Sigmoid colon (tissue), 7 donors: ENCODE results near the gene ZNFX1. TPM values are rescaled to one million over a fixed set of nuclear protein-coding genes. Genes with fewer than 3 reads are reported as not detected.

Experiments
- DNase-seq: peaks from one replicate; pipeline ENCODE4 v3.0.0-alpha.2; 2019
- H3K27ac ChIP-seq, 4 donors: fragments of 200-600 bp; sonication (generic); one replicate each; pipeline ENCODE4 v1.5.1; 2016 to 2019; ENCODE audit warnings: mild to moderate bottlenecking in 1 of 4
- H3K27me3 ChIP-seq, 3 donors: fragments of 200-600 bp; sonication (generic); one replicate each; pipeline ENCODE4 v1.5.1; 2019; ENCODE audit warnings: mild to moderate bottlenecking in 1 of 3
- H3K36me3 ChIP-seq, 4 donors: fragments of 200-600 bp; sonication (generic); one replicate each; pipeline ENCODE4 v1.5.1; 2016 to 2019
- H3K4me1 ChIP-seq, 4 donors: fragments of 200-600 bp; sonication (generic); one replicate each; pipeline ENCODE4 v1.5.1; 2017 to 2019
- H3K4me3 ChIP-seq, 4 donors: fragments of 200-600 bp; sonication (generic); one replicate each; pipeline ENCODE4 v1.5.1; 2017 to 2019; ENCODE audit warnings: mild to moderate bottlenecking in 2 of 4, moderate library complexity in 1 of 4
- H3K9me3 ChIP-seq, 4 donors: fragments of 200-600 bp in 3 of 4; sonication (generic) in 3 of 4; one replicate each; pipeline versions ENCODE4 v1.5.1 to v1.6.1; 2013 to 2019
- CTCF ChIP-seq, 4 experiments: fragments of 450-650 bp in 3 of 4; fragments of 200-600 bp in 1 of 4; IDR thresholded peaks; one replicate each; pipeline ENCODE4 v1.5.1; 2016 to 2019; ENCODE audit warnings: antibody characterized with exemption in 4 of 4, mild to moderate bottlenecking in 3 of 4, moderate library complexity in 2 of 4
- EP300 ChIP-seq, 4 donors: sonication (generic); formaldehyde crosslinking; IDR thresholded peaks; one replicate each; pipeline ENCODE4 v1.6.1; 2017; ENCODE audit warnings: antibody characterized with exemption in 4 of 4
- POLR2A ChIP-seq, 2 donors: fragments of 450-650 bp; IDR thresholded peaks; one replicate each; pipeline ENCODE4 v1.6.1; 2016; ENCODE audit warnings: antibody characterized with exemption in 2 of 2, mild to moderate bottlenecking in 2 of 2, moderate library complexity in 2 of 2
- POLR2AphosphoS5 ChIP-seq, 4 donors: sonication (generic); formaldehyde crosslinking; IDR thresholded peaks; one replicate each; pipeline ENCODE4 v1.6.1; 2017; ENCODE audit warnings: antibody characterized with exemption in 4 of 4
- WGBS, 2 donors: extraction: QIAGEN DNeasy Blood & Tissue Kit; methylation state at CpG; one replicate each; pipeline ENCODE4 v1.1.7; 2013; 5-methylcytosine and 5-hydroxymethylcytosine counted together
- intact Hi-C: fragments of 100-400 bp; cut with DNase I; formaldehyde crosslinking; loops from one replicate; pipeline ENCODE4 v1.15.1; 2023
- polyA plus RNA-seq, 3 donors: library from polyadenylated mRNA; stranded (reverse); fragments of 200-250 nt; gene quantifications; one replicate each; pipeline ENCODE4 v1.2.3, GENCODE V29; 2013
- total RNA-seq, 4 donors: library from RNA; depleted of rRNA; stranded (reverse); fragments of >200 nt; gene quantifications; one replicate each; pipeline ENCODE4 v1.1.0, GENCODE V29; 2016
- donor health status: healthy with polysubstance abuse.
- donor health status: Bipolar disorder and iron deficiency.
- donor health status: healthy.

The ZNFX1 gene
- total and polyA plus RNA-seq, 7 donors, result 7.2 to 32.1 (median 25.7) TPM

- intact Hi-C loops, result no loop called here
- no peaks in the 10 kb centered on the region for H3K4me1 ChIP-seq
- no peak for TF ChIP-seq POLR2A (IDR thresholded peaks at IDR 0.05)
- no peak for TF ChIP-seq EP300 (IDR thresholded peaks at IDR 0.05)
- no peak for TF ChIP-seq CTCF (IDR thresholded peaks at IDR 0.05)
- TF ChIP-seq POLR2AphosphoS5 (IDR thresholded peaks at IDR 0.05), result no peak
- H3K36me3 ChIP-seq, result peaks cover 68 to 100% (median 90%) of the 10 kb centered on the region in 4 donors
- H3K27me3 ChIP-seq, result no peaks in the 10 kb centered on the region
- 83 to 91% methylated on average over 6 of the region's 6 CpGs for WGBS, 2 donors
- no peaks in the 10 kb centered on the region for H3K9me3 ChIP-seq
- H3K4me3 ChIP-seq, result no peak overlapping the region
- no peak for DNase-seq
- H3K27ac ChIP-seq, result no peak overlapping the region
Observed at GRCh38 chr20:49252556-49253350, 25.1 kb downstream of the ZNFX1 start.

DNA sequence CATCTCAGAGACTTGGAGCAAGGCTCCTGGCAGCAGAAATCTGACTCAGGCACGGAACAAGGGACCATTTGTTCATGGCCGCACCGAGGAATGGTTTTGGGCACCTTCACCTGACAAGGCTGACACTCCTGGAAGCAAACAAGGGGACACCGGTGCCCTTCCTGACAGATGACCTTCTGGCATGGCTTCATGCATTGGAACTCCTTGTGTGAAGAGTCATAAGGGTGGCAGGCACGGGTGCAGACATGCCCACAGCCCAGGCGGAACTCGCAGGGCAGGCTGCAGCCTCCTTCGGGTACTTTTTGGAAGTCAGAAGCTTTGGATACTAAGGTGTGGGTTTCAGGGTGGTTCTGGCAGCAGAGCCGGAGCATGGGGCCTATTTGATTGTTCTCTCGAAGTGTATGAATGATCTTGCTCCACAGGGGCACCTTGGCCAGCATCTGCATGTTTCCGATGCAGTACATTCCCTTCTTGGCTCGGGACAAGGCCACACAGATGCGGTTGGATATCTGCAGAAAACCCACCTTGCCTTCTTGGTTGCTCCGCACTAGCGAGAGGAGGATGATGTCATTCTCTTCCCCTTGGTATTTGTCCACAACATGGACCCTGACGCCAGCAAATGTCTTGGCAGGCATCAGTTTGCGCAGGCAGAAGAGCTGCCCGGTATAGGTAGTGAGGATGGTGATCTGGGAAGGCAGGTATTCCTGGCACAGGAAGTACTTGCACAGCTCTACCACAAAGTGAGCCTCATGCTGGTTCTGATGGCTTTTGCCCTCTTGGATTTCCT lies 28.8 kb downstream of the ZNFX1 start:
- no peaks in the 10 kb centered on the region for H3K9me3 ChIP-seq
- H3K27ac ChIP-seq, result no peak overlapping the region
- intact Hi-C loops, result loop anchor here (5.0 kb wide), 1 partner anchor 283 kb away; no protein-coding TSS in a partner anchor
- 91 to 93% methylated on average over 18 of the region's 18 CpGs for WGBS, 2 donors
- no peak for DNase-seq
- peaks cover 48 to 100% (median 73%) of the 10 kb centered on the region in 4 donors for H3K36me3 ChIP-seq
- no peak for TF ChIP-seq EP300 (IDR thresholded peaks at IDR 0.05)
- no peak for TF ChIP-seq CTCF (IDR thresholded peaks at IDR 0.05)
- TF ChIP-seq POLR2A (IDR thresholded peaks at IDR 0.05), result no peak
- no peak for TF ChIP-seq POLR2AphosphoS5 (IDR thresholded peaks at IDR 0.05)
- peaks cover 0 to 15% (median 10%) of the 10 kb centered on the region in 4 donors for H3K4me1 ChIP-seq
- H3K4me3 ChIP-seq, result no peak overlapping the region
- H3K27me3 ChIP-seq, result no peaks in the 10 kb centered on the region

DNA sequence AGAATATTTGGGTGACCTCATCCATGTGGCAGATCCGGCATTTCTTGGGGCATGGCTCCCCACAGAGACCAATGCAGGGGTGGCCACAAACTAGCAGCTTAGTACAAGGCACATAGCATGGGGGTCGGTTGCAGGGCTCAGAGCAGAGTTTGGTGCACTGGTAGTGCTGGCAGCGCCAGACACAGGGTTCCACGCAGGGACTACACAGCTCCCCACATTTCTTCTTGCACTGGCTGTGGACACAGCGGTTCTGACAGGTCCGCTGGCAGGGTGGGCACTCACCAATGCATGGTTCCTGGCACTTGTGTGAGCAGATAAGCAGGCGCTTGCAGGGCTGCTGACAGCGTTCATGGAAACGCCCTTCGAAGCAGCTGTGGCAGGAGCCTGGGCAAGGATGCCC lies 29.6 kb downstream of the ZNFX1 start:
- intact Hi-C loops, result loop anchor here (5.0 kb wide), 1 partner anchor 284 kb away; no protein-coding TSS in a partner anchor
- peaks cover 0 to 15% (median 10%) of the 10 kb centered on the region in 4 donors for H3K4me1 ChIP-seq
- no peak for TF ChIP-seq CTCF (IDR thresholded peaks at IDR 0.05)
- no peak for TF ChIP-seq POLR2AphosphoS5 (IDR thresholded peaks at IDR 0.05)
- no peak for TF ChIP-seq POLR2A (IDR thresholded peaks at IDR 0.05)
- no peak for TF ChIP-seq EP300 (IDR thresholded peaks at IDR 0.05)
- H3K27me3 ChIP-seq, result no peaks in the 10 kb centered on the region
- H3K36me3 ChIP-seq, result peaks cover 54 to 100% (median 74%) of the 10 kb centered on the region in 4 donors
- no peak overlapping the region for H3K27ac ChIP-seq
- no peak overlapping the region for H3K4me3 ChIP-seq
- no peak for DNase-seq
- 91 to 93% methylated on average over 10 of the region's 10 CpGs for WGBS, 2 donors
- no peaks in the 10 kb centered on the region for H3K9me3 ChIP-seq

- intact Hi-C loops, result loop anchor here (5.0 kb wide), 1 partner anchor 285 kb away; no protein-coding TSS in a partner anchor
- Histone ChIP-seq H3K36me3 (peaks cover 54 to 100% (median 74%) of the 10 kb centered on the region in 4 donors), H3K27ac (no peak overlapping the region), H3K27me3 (no peaks in the 10 kb centered on the region), H3K4me3 (no peak overlapping the region), H3K9me3 (no peaks in the 10 kb centered on the region), H3K4me1 (peaks cover 0 to 15% (median 10%) of the 10 kb centered on the region in 4 donors)
- TF ChIP-seq POLR2AphosphoS5 (IDR thresholded peaks at IDR 0.05) (no peak), POLR2A (IDR thresholded peaks at IDR 0.05) (no peak), CTCF (IDR thresholded peaks at IDR 0.05) (no peak)
- WGBS, 2 donors, result 56 to 79% methylated on average over 5 of the region's 5 CpGs
- no peak for DNase-seq
Observed at GRCh38 chr20:49247792-49248191, 30.1 kb downstream of the ZNFX1 start.
